AG04449 (cell line): ENCODE measurements around the gene CYP11A1.

Experiments
- CTCF ChIA-PET: fragments of 350-600 bp; formaldehyde crosslinking; extraction: SDS; loops from one replicate; lab custom pipeline; 2021; ENCODE audit warnings: antibody characterized with exemption; lab: Yijun Ruan, JAX
- POLR2A ChIA-PET: fragments of 400-600, 350-600 bp; formaldehyde crosslinking; extraction: SDS; loops from one replicate; lab custom pipeline; 2020; ENCODE audit warnings: antibody characterized with exemption, inconsistent platforms; lab: Yijun Ruan, JAX
- DNase-seq: peaks from one replicate; pipeline ENCODE4 v3.0.0-alpha.2; 2010; ENCODE audit warnings: low read depth, low spot score
- H3K4me3 ChIP-seq: 2 replicates; pipeline ENCODE4 v1.5.1; 2011; ENCODE audit warnings: low read depth, mild to moderate bottlenecking, control low read depth, low read length
- TF ChIP-seq, protein P1 (sequence below): IDR thresholded peaks from one replicate; pipeline ENCODE4 v1.5.1; 2011; ENCODE audit warnings: mild to moderate bottlenecking, moderate library complexity, low read length, control low read depth, inconsistent platforms; ENCODE audit not compliant: insufficient read depth; ENCODE audit errors: missing control alignments

Gene CYP11A1

DNA sequence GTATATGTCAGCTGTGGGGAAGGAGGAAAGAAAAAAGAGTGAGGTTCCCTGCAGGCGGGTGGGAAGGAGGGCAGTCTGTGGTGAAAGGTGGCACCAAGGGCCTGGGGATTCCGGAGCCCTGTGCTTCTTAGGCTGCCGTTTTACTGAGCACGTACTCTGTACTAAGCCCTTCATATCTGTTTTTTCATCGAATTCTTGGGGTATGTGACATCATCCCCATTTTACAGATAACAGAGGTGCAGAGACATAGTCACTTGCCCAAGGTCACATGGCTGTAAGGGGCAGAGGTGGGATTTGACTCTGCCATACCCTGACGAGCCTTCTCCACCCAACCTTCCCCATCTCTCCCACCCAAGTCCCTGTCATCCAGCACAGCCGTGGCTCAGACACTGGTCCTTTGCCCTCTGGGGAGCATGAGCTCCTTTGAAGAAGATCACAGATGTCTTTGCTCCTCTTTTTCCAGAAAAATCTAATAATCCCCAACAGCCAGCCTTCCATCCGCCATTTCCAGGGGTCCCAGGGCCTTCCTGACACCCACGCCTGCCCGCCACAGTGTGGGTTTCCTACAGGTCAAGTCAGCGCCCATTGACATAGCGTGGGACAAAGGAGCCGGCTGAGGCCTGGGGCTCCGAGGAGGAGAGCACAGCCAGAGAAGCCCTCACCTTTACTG, 24.2 kb downstream of the CYP11A1 start:
- ChIA-PET POLR2A (no interaction called here), CTCF (no interaction called here)

DNA sequence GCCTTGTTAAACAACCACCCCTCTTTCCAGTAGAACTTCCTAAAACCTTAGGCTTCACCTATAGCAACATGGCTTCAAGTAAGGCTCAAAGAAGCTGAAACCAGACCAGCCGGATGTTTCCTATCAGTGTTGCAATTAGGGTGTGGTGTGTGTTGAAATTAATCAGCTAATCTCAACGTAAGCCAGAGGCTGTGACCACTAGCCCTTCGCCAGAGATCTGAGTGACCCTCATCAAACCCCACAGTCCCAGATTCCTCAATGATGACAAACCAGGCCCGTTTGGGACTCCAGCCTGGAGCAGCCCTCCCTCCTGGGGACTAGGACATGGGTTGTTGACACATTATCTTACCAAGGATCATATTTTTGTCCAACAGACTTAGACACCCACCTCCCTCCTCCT, 27.3 kb downstream of the CYP11A1 start:
- ChIA-PET CTCF (interaction anchor here (1.0 to 1.8 kb wide), 2 partner anchors 20 to 367 kb away, joined by 4 to 11 read pairs; no protein-coding TSS in a partner anchor), POLR2A (no interaction called here)
- TF ChIP-seq, protein P1, sequence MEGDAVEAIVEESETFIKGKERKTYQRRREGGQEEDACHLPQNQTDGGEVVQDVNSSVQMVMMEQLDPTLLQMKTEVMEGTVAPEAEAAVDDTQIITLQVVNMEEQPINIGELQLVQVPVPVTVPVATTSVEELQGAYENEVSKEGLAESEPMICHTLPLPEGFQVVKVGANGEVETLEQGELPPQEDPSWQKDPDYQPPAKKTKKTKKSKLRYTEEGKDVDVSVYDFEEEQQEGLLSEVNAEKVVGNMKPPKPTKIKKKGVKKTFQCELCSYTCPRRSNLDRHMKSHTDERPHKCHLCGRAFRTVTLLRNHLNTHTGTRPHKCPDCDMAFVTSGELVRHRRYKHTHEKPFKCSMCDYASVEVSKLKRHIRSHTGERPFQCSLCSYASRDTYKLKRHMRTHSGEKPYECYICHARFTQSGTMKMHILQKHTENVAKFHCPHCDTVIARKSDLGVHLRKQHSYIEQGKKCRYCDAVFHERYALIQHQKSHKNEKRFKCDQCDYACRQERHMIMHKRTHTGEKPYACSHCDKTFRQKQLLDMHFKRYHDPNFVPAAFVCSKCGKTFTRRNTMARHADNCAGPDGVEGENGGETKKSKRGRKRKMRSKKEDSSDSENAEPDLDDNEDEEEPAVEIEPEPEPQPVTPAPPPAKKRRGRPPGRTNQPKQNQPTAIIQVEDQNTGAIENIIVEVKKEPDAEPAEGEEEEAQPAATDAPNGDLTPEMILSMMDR: no peak
- no peak overlapping the region for H3K4me3 ChIP-seq
- DNase-seq: no peak

More for the DNA sequence above, 24.2 kb downstream of the CYP11A1 start:
- TF ChIP-seq, protein P1: no peak
- no peak for DNase-seq
- no peak overlapping the region for H3K4me3 ChIP-seq

DNA sequence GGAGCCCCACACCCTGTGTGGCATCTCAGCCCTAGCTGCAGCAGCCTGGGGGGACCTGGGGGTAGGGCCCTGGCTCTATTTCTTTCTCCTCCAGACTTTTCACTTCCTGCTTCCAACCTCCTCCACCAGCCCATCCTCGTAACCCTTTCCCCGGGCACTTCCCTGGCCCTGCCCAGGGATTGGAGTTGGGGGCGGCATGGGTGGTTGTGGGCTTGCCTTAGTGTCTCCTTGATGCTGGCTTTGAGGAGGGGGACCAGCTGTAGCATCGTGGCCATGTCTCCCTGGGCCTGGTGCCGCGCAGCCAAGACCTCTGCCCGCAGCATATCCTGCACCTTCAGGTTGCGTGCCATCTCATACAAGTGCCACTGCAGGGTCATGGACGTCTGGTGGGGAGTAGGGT, 28.1 kb downstream of the CYP11A1 start:
- no peak for DNase-seq
- POLR2A ChIA-PET: no interaction called here
- H3K4me3 ChIP-seq: no peak overlapping the region
- TF ChIP-seq, protein P1: no peak
- CTCF ChIA-PET: interaction anchor here (0.6 to 1.8 kb wide), 3 partner anchors 11 to 19 kb away, joined by 3 to 11 read pairs (median 4); no protein-coding TSS in a partner anchor

DNA sequence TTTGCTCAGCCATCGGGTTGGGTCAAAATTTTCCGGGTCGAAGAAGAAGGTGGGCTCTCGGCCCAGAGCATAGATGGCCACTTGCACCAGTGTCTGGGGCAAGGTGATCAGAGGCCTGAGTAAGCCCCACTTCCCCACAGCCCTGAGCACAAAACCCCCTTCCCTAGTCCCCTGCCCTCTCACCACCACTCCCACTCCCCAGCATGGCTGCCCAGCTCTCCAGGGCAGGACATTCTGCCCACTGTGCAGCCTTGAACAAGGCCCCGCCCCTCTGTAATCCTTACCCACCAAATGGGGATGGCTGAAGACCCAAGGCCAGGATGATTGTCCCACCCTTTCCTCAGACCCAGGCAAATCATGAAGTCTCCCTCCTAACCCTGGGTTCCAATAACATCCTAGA, 28.8 kb downstream of the CYP11A1 start:
- H3K4me3 ChIP-seq: no peak overlapping the region
- CTCF ChIA-PET: interaction anchor here (1.3 kb wide), 1 partner anchor 12 kb away, joined by 4 read pairs; no protein-coding TSS in a partner anchor
- POLR2A ChIA-PET: no interaction called here
- no peak for DNase-seq
- TF ChIP-seq, protein P1: no peak

DNA sequence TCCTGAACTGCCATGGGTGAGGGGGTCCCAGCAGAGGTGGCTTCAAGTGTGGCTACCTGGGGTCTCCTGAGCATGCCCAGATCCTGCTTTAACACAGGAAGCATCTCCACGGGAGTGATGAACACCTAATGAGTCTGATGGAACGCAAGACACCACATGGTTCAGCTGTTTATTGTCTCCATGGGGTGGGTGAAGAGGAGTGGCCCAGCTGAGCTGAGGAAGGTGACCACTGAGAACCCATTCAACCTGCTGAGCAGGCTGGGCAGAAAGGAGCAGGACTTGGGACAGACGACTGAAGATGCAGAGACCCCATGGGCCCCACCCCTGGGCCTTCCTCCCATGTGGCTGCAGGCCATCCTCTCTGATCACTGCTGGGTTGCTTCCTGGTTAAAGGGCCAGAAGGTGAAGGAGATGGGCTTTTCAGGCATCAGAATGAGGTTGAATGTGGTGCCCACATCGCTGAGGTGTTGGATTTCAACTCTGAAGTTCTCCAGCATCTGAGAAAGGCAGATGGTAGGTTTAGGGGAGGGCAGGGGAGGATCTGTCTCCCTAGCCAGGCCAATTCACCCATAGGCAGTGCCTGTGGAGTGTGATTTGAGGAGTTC, 29.7 kb downstream of the CYP11A1 start:
- POLR2A ChIA-PET: no interaction called here
- CTCF ChIA-PET: interaction anchor here (1.2 kb wide), 1 partner anchor 15 kb away, joined by 3 read pairs; no protein-coding TSS in a partner anchor

More for the DNA sequence above, 29.7 kb downstream of the CYP11A1 start:
- DNase-seq: no peak
- H3K4me3 ChIP-seq: no peak overlapping the region
- TF ChIP-seq, protein P1: no peak
